ENCODE data around the gene TIMP1. TPM values are rescaled to one million over a fixed set of nuclear protein-coding genes. Genes with fewer than 3 reads are reported as not detected.
"Not testable (repeated sequence)": the region's sequence is repeated elsewhere in the genome, so short reads cannot be mapped to it uniquely, and the experiment has no call there.

Gene TIMP1
- polyA plus RNA-seq, 1 donor (not counting 4 experiments of a cell fraction or from before 2014, with no cell fraction given), result 151 TPM

DNA sequence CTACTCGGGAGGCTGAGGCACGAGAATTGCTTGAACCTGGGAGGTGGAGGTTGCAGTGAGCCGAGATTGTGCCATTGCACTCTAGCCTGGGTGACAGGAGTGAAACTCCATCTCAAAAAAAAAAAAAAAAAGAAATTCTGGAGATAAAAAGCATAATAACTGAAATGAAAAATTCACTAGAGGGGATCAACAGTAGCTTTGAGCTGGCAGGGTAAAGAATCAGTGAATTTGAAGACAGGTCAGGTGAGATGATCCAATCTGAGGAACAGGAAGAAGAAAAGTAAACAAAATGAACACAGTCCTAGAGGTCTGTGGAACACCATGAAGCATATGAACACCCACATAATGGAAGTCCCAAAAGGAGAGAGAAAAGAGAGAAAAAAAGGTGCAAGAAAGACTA lies 15.0 kb downstream of the TIMP1 start:
- Histone ChIP-seq H3K4me3 (ENCODE audit: control insufficient read depth in 2 of 3, extremely low read depth in 1 of 3, insufficient read depth in 2 of 3, low read depth in 1 of 3, low read length in 3 of 3) (no peak overlapping the region), H3K36me3 (ENCODE audit: control insufficient read depth in 2 of 2, extremely low read depth in 1 of 2, insufficient read depth in 2 of 2, low read length in 2 of 2) (no peaks in the 10 kb centered on the region), H4K20me1 (ENCODE audit: control insufficient read depth, extremely low read depth, insufficient read depth, low read length) (no peaks in the 10 kb centered on the region), H3K4me1 (ENCODE audit: control insufficient read depth, extremely low read depth, insufficient read depth, low read length) (peaks cover 6% of the 10 kb centered on the region), H3K9me1 (ENCODE audit: control insufficient read depth, extremely low read depth, insufficient read depth, low read length) (no peaks in the 10 kb centered on the region), H3K9ac (ENCODE audit: control insufficient read depth, extremely low read depth, insufficient read depth, low read length) (no peak overlapping the region), H3K79me2 (ENCODE audit: control insufficient read depth, insufficient read depth, low read length) (no peaks in the 10 kb centered on the region), H2AFZ (ENCODE audit: control insufficient read depth, low read length) (no peak overlapping the region), H3K27me3 (ENCODE audit: control insufficient read depth, extremely low read depth, insufficient read depth, low read length) (no peaks in the 10 kb centered on the region), H3K4me2 (ENCODE audit: control insufficient read depth, extremely low read depth, insufficient read depth, low read depth, low read length) (no peak overlapping the region), H3K27ac (ENCODE audit: control insufficient read depth, insufficient read depth, low read length) (no peak overlapping the region), H3K9me3 (ENCODE audit: control insufficient read depth, low read depth, low read length) (no peaks in the 10 kb centered on the region)
- dilution Hi-C loops (cut with MboI; ENCODE audit: extremely low pct_ligation_motif_present, low sequenced_read_pairs), result no loop called here
- no peak for TF ChIP-seq EZH2 (IDR thresholded peaks at IDR 0.05; ENCODE audit: low read length)
- TF ChIP-seq, protein P1, sequence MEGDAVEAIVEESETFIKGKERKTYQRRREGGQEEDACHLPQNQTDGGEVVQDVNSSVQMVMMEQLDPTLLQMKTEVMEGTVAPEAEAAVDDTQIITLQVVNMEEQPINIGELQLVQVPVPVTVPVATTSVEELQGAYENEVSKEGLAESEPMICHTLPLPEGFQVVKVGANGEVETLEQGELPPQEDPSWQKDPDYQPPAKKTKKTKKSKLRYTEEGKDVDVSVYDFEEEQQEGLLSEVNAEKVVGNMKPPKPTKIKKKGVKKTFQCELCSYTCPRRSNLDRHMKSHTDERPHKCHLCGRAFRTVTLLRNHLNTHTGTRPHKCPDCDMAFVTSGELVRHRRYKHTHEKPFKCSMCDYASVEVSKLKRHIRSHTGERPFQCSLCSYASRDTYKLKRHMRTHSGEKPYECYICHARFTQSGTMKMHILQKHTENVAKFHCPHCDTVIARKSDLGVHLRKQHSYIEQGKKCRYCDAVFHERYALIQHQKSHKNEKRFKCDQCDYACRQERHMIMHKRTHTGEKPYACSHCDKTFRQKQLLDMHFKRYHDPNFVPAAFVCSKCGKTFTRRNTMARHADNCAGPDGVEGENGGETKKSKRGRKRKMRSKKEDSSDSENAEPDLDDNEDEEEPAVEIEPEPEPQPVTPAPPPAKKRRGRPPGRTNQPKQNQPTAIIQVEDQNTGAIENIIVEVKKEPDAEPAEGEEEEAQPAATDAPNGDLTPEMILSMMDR (optimal IDR thresholded peaks at IDR 0.05 in 1 of 3, IDR thresholded peaks at IDR 0.05 in 1 of 3, conservative IDR thresholded peaks at IDR 0.05 in 1 of 3; ENCODE audit: extremely low read depth in 1 of 3, insufficient read depth in 2 of 3, low read length in 3 of 3), result no peak
- DNase-seq (ENCODE audit: low read depth, low spot score) (no peak), FAIRE-seq (no peak)

DNA sequence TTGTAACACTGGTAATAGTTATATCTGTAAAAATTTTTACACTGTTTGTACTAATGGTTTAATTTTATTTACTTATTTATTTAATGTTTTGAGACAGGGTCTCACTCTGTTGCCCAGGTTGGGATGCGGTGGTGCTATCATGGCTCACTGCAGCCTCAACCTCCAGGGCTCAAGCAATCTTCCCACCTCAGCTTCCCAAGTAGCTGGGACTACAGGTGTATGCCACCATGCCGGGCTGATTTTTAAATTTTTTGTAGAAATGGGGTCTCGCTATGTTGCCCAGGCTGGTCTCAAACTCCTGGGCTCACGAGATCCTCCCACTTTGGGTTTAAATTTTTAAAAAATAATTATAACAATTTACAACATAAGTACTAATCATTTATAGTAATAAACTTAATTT lies 20.9 kb downstream of the TIMP1 start:
- H3K27me3 ChIP-seq (ENCODE audit: control insufficient read depth, extremely low read depth, insufficient read depth, low read length); FAIRE-seq; H3K4me2 ChIP-seq (ENCODE audit: control insufficient read depth, extremely low read depth, insufficient read depth, low read depth, low read length); H3K9ac ChIP-seq (ENCODE audit: control insufficient read depth, extremely low read depth, insufficient read depth, low read length); DNase-seq (ENCODE audit: low read depth, low spot score); H4K20me1 ChIP-seq (ENCODE audit: control insufficient read depth, extremely low read depth, insufficient read depth, low read length); H3K4me3 ChIP-seq (ENCODE audit: control insufficient read depth in 2 of 3, extremely low read depth in 1 of 3, insufficient read depth in 2 of 3, low read depth in 1 of 3, low read length in 3 of 3); H3K9me3 ChIP-seq (ENCODE audit: control insufficient read depth, low read depth, low read length); H3K36me3 ChIP-seq (ENCODE audit: control insufficient read depth in 2 of 2, extremely low read depth in 1 of 2, insufficient read depth in 2 of 2, low read length in 2 of 2); H3K27ac ChIP-seq (ENCODE audit: control insufficient read depth, insufficient read depth, low read length); H3K79me2 ChIP-seq (ENCODE audit: control insufficient read depth, insufficient read depth, low read length); H3K9me1 ChIP-seq (ENCODE audit: control insufficient read depth, extremely low read depth, insufficient read depth, low read length); H3K4me1 ChIP-seq (ENCODE audit: control insufficient read depth, extremely low read depth, insufficient read depth, low read length); dilution Hi-C loops (cut with MboI; ENCODE audit: extremely low pct_ligation_motif_present, low sequenced_read_pairs); H2AFZ ChIP-seq (ENCODE audit: control insufficient read depth, low read length): not testable (repeated sequence)

DNA sequence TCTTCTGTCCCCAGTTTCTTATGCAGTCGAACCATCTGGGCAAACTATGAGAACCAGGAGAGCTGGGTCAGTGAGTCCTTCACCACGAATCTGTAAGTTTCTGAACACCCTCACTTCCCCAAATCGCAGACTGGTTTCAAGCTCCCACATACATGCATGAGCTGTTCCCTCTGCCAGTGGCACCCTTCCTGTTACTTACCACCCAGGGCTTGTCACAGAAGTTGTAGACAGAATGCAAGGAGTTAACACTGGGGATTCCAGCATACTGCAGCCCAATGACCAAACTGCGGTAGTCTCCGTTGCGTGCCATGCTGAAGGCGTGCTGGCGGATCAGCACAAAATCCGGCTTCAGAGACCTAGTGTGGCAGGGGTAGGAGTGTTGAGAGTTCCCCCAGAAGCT lies 22.8 kb downstream of the TIMP1 start:
- no peaks in the 10 kb centered on the region for H4K20me1 ChIP-seq (ENCODE audit: control insufficient read depth, extremely low read depth, insufficient read depth, low read length)
- no peak overlapping the region for H3K4me2 ChIP-seq (ENCODE audit: control insufficient read depth, extremely low read depth, insufficient read depth, low read depth, low read length)
- FAIRE-seq (no peak), DNase-seq (ENCODE audit: low read depth, low spot score) (no peak)
- TF ChIP-seq EZH2 (IDR thresholded peaks at IDR 0.05; ENCODE audit: low read length), result no peak
- TF ChIP-seq, protein P1 (optimal IDR thresholded peaks at IDR 0.05 in 1 of 3, IDR thresholded peaks at IDR 0.05 in 1 of 3, conservative IDR thresholded peaks at IDR 0.05 in 1 of 3; ENCODE audit: extremely low read depth in 1 of 3, insufficient read depth in 2 of 3, low read length in 3 of 3), result no peak
- no peak overlapping the region for H2AFZ ChIP-seq (ENCODE audit: control insufficient read depth, low read length)
- no peaks in the 10 kb centered on the region for H3K9me1 ChIP-seq (ENCODE audit: control insufficient read depth, extremely low read depth, insufficient read depth, low read length)
- no peaks in the 10 kb centered on the region for H3K79me2 ChIP-seq (ENCODE audit: control insufficient read depth, insufficient read depth, low read length)
- no peak overlapping the region for H3K4me3 ChIP-seq (ENCODE audit: control insufficient read depth in 2 of 3, extremely low read depth in 1 of 3, insufficient read depth in 2 of 3, low read depth in 1 of 3, low read length in 3 of 3)
- H3K4me1 ChIP-seq (ENCODE audit: control insufficient read depth, extremely low read depth, insufficient read depth, low read length), result no peaks in the 10 kb centered on the region
- H3K27ac ChIP-seq (ENCODE audit: control insufficient read depth, insufficient read depth, low read length), result no peak overlapping the region
- no peaks in the 10 kb centered on the region for H3K36me3 ChIP-seq (ENCODE audit: control insufficient read depth in 2 of 2, extremely low read depth in 1 of 2, insufficient read depth in 2 of 2, low read length in 2 of 2)
- H3K9ac ChIP-seq (ENCODE audit: control insufficient read depth, extremely low read depth, insufficient read depth, low read length), result no peak overlapping the region
- dilution Hi-C loops (cut with MboI; ENCODE audit: extremely low pct_ligation_motif_present, low sequenced_read_pairs), result no loop called here
- H3K27me3 ChIP-seq (ENCODE audit: control insufficient read depth, extremely low read depth, insufficient read depth, low read length), result no peaks in the 10 kb centered on the region
- H3K9me3 ChIP-seq (ENCODE audit: control insufficient read depth, low read depth, low read length), result no peaks in the 10 kb centered on the region
